Measurements from ENCODE around the gene AARS2. TPM values are rescaled to one million over a fixed set of nuclear protein-coding genes. Genes with fewer than 3 reads are reported as not detected.

The AARS2 gene
- total and polyA plus RNA-seq, 2 of the 8 experiments (the other 6 are each of a cell fraction or from before 2014, with no cell fraction given): 8.6 to 20.4 TPM

DNA sequence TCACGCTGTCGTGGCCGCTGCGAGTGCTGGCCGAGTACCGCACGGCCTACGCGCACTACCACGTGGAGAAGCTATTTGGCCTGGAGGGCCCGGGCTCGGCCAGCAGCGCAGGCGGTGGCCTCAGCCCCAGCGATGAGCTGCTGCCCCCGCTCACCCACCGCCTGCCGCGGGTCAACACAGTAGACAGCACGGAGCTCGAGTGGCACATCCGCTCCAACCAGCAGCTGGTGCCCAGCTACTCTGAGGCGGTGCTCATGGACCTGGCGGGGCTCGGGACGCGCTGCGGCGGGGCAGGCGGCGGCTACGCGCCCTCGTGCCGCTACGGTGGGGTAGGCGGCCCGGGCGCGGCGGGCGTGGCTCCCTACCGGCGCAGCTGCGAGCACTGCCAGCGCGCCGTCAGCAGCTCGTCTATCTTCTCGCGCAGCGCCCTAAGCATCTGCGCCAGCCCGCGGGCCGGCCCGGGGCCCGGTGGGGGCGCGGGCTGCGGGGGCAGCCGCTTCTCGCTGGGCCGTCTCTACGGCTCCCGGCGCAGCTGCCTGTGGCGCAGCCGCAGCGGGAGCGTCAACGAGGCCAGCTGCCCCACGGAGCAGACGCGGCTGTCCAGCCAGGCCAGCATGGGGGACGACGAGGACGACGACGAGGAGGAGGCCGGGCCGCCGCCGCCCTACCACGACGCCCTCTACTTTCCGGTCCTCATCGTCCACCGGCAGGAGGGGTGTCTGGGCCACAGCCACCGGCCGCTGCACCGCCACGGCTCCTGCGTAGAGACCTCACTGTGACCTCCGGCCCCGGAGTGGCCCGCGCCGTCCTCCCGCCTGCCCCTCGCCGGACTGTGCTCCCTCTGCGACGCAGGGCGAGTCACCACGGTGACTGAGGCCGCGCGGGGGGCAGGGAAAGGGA is 37.1 kb downstream of the AARS2 start:
- DNase-seq (ENCODE audit: low read depth in 1 of 2, low spot score in 2 of 2): no peak
- Histone ChIP-seq H3K4me1 (replicated peaks in 1 of 4; ENCODE audit: control insufficient read depth in 3 of 4, insufficient read depth in 4 of 4, low read length in 3 of 4) (peaks cover 5 to 16% (median 9%) of the 10 kb centered on the region in 4 experiments), H4K20me1 (replicated peaks in 1 of 2; ENCODE audit: control insufficient read depth in 1 of 2, insufficient read depth in 2 of 2, low read length in 2 of 2) (peaks cover 0 to 8% of the 10 kb centered on the region in 2 experiments), H3K18ac (ENCODE audit: extremely low read depth, low read length) (no peak overlapping the region), H3K27ac (ENCODE audit: low read depth, low read length) (no peak overlapping the region), H3K56ac (replicated peaks; ENCODE audit: insufficient read length, low read depth, low read length) (no peak overlapping the region), H2AFZ (ENCODE audit: low read length) (no peak overlapping the region), H2BK5ac (ENCODE audit: low read depth, low read length) (no peak overlapping the region), H3K36me3 (ENCODE audit: control insufficient read depth in 2 of 4, insufficient read depth in 4 of 4, low read length in 3 of 4) (peaks cover 0 to 9% (median 3%) of the 10 kb centered on the region in 4 experiments; a peak in 4 of 8 replicates), H2BK20ac (ENCODE audit: low read length) (no peak overlapping the region), H4K5ac (ENCODE audit: insufficient read length, low read depth, low read length) (no peak overlapping the region), H3K9ac (replicated peaks in 1 of 4; ENCODE audit: extremely low read depth in 1 of 4, low read depth in 3 of 4, low read length in 3 of 4) (no peak overlapping the region; a peak in 1 of 7 replicates), H3K4ac (replicated peaks; ENCODE audit: insufficient read length, low read depth, low read length) (no peak overlapping the region), H3K14ac (ENCODE audit: insufficient read length) (no peak overlapping the region), H3K23me2 (ENCODE audit: low read depth, low read length) (peaks cover 2% of the 10 kb centered on the region; the same call in 1 of the 2 replicates), H2BK120ac (replicated peaks; ENCODE audit: low read depth, low read length) (no peak overlapping the region), H4K8ac (ENCODE audit: extremely low read depth, insufficient read depth, low read length) (peak overlapping the region; percentile 75; the same call in 1 of the 2 replicates), H3K4me2 (ENCODE audit: insufficient read depth in 1 of 2, low read depth in 2 of 2, low read length in 2 of 2) (no peak overlapping the region; a peak in 1 of 4 replicates), H4K91ac (replicated peaks; ENCODE audit: insufficient read length, low read length) (no peak overlapping the region), H2AK5ac (ENCODE audit: low read depth, low read length) (no peak overlapping the region), H2BK15ac (ENCODE audit: low read length) (no peak overlapping the region), H3K4me3 (ENCODE audit: extremely low read depth in 1 of 4, insufficient read depth in 2 of 4, low read depth in 3 of 4, low read length in 4 of 4) (no peak overlapping the region), H3K23ac (ENCODE audit: insufficient read length) (no peak overlapping the region), H3K79me1 (ENCODE audit: low read depth, low read length) (no peaks in the 10 kb centered on the region; the same call in 1 of the 2 replicates), H2BK12ac (ENCODE audit: low read depth, low read length) (no peak overlapping the region), H3K79me2 (ENCODE audit: control insufficient read depth in 1 of 2, insufficient read depth in 2 of 2, low read length in 2 of 2) (no peaks in the 10 kb centered on the region), H3K9me3 (ENCODE audit: insufficient read depth in 2 of 2, low read depth in 1 of 2, low read length in 1 of 2) (no peaks in the 10 kb centered on the region), H3K27me3 (replicated peaks in 1 of 4; ENCODE audit: control insufficient read depth in 3 of 4, extremely low read depth in 1 of 4, insufficient read depth in 3 of 4, low read length in 3 of 4) (peaks cover 0 to 3% (median 0%) of the 10 kb centered on the region in 4 experiments; a peak in 1 of 7 replicates)
- ChIA-PET CTCF (ENCODE audit: partially characterized antibody) (interaction anchor here (1.0 to 19.0 kb wide), 9 partner anchors 9 to 179 kb away, joined by 3 to 330 read pairs (median 5); partner anchors contain the start of genes AARS2 and SLC35B2), POLR2A (ENCODE audit: partially characterized antibody) (interaction anchor here (0.6 to 4.8 kb wide), 9 partner anchors 12 to 37 kb away, joined by 3 to 26 read pairs (median 3); partner anchors contain the start of genes AARS2, HSP90AB1 and SLC35B2)
- no peak for FAIRE-seq
- 82% methylated on average over 47 of the region's 109 CpGs; no CpG with 5 or more reads in 1 of the 2 experiments for WGBS, 2 experiments (ENCODE audit: extremely low coverage in 1 of 2, insufficient coverage in 1 of 2, insufficient read length in 1 of 2, insufficient replicate concordance in 2 of 2, low coverage in 1 of 2, low lambda C conversion rate in 2 of 2, missing lambda C conversion rate in 1 of 2)
- TF ChIP-seq CEBPB (IDR thresholded peaks at IDR 0.05; ENCODE audit: low read depth, low read length) (no peak), ZNF274 (IDR thresholded peaks at IDR 0.05; ENCODE audit: borderline replicate concordance, extremely low read depth, low read length) (no peak), SIX5 (IDR thresholded peaks at IDR 0.05; ENCODE audit: low read depth, low read length) (no peak), SP2 (IDR thresholded peaks at IDR 0.05; ENCODE audit: low read length) (no peak), MAFK (IDR thresholded peaks at IDR 0.05; ENCODE audit: low read depth, low read length) (no peak)
- TF ChIP-seq, protein P1, sequence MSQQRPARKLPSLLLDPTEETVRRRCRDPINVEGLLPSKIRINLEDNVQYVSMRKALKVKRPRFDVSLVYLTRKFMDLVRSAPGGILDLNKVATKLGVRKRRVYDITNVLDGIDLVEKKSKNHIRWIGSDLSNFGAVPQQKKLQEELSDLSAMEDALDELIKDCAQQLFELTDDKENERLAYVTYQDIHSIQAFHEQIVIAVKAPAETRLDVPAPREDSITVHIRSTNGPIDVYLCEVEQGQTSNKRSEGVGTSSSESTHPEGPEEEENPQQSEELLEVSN (IDR thresholded peaks at IDR 0.05): peak; percentile 24; the same call in 1 of the 2 replicates
- TF ChIP-seq, protein P2, sequence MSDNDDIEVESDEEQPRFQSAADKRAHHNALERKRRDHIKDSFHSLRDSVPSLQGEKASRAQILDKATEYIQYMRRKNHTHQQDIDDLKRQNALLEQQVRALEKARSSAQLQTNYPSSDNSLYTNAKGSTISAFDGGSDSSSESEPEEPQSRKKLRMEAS (IDR thresholded peaks at IDR 0.05): 0 out of 2 replicates have a peak, but pooled peaks have one; percentile 24
